K562 (cell line): ENCODE data around the gene EEF1A1. TPM values are rescaled to one million over a fixed set of nuclear protein-coding genes. Genes with fewer than 3 reads are reported as not detected.

Experiments
- AFF1 ChIP-seq, 2 experiments: fragments of 450-650 bp; IDR thresholded peaks; 2 replicates each; pipeline ENCODE4 v1.6.1; 2018; ENCODE audit warnings: mild to moderate bottlenecking in 2 of 2, low read depth in 1 of 2; ENCODE audit not compliant: partially characterized antibody in 2 of 2
- CXXC5 ChIP-seq: fragments of 250-450 bp; sonication (Bioruptor Pico); IDR thresholded peaks from 2 replicates; pipeline ENCODE4 v1.8.0; 2022; ENCODE audit warnings: inconsistent platforms, mild to moderate bottlenecking, moderate library complexity
- HOMEZ ChIP-seq: fragments of 250-450 bp; sonication (Bioruptor Pico); IDR thresholded peaks from 2 replicates; pipeline ENCODE4 v1.4.0; 2020; ENCODE audit warnings: mild to moderate bottlenecking, moderate library complexity
- KLF6 ChIP-seq: fragments of 250-450 bp; sonication (Bioruptor Pico); IDR thresholded peaks from 2 replicates; pipeline ENCODE4 v1.4.0; 2020; ENCODE audit warnings: mild to moderate bottlenecking, moderate library complexity, borderline replicate concordance
- MEF2A ChIP-seq: IDR thresholded peaks from 2 replicates; pipeline ENCODE4 v1.6.1; 2011; ENCODE audit warnings: low read depth, mild to moderate bottlenecking, low read length, moderate library complexity; ENCODE audit not compliant: control insufficient read depth
- PYGO2 ChIP-seq: fragments of 450-650 bp; IDR thresholded peaks from 2 replicates; pipeline ENCODE4 v1.6.1; 2016; ENCODE audit warnings: mild to moderate bottlenecking, missing genetic modification characterization, moderate library complexity, missing compliant biosample characterization
- SETDB1 ChIP-seq: IDR thresholded peaks from one replicate; pipeline ENCODE4 v1.6.1; 2012; ENCODE audit warnings: low read length, control low read depth, inconsistent platforms
- SRSF3 ChIP-seq: fragments of 200-400 bp; formaldehyde crosslinking; IDR thresholded peaks from 2 replicates; pipeline ENCODE4 v1.6.1; 2016; ENCODE audit warnings: mild to moderate bottlenecking, low read length, moderate library complexity; ENCODE audit not compliant: insufficient read depth
- TCFL5 ChIP-seq: fragments of 250-450 bp; sonication (Bioruptor Pico); conservative IDR thresholded peaks from 2 replicates; pipeline ENCODE4 v1.6.1; 2021; ENCODE audit warnings: mild to moderate bottlenecking, moderate library complexity, matching md5 sums
- ZFX ChIP-seq: sonication (generic); formaldehyde crosslinking; IDR thresholded peaks from 2 replicates; pipeline ENCODE4 v1.8.0; 2022; ENCODE audit warnings: mild to moderate bottlenecking, missing genetic modification reagents, moderate library complexity
- ZNF609 ChIP-seq: sonication (generic); formaldehyde crosslinking; IDR thresholded peaks from 2 replicates; pipeline ENCODE4 v1.8.1; 2023; ENCODE audit warnings: missing genetic modification reagents, mild to moderate bottlenecking, borderline replicate concordance
- ZNF644 ChIP-seq: fragments of 200-800 bp; sonication (Bioruptor generic); IDR thresholded peaks from 2 replicates; pipeline ENCODE4 v1.6.1; 2016; ENCODE audit warnings: low read depth, missing genetic modification characterization, missing compliant biosample characterization
- ZNF740 ChIP-seq, 3 experiments: fragments of 200-800 bp in 1 of 3; sonication (Bioruptor generic) in 1 of 3; sonication (generic) in 1 of 3; formaldehyde crosslinking in 1 of 3; IDR thresholded peaks; 2 replicates each; pipeline versions ENCODE4 v1.6.1 to v1.8.0; 2016 to 2022; ENCODE audit warnings: mild to moderate bottlenecking in 2 of 3, missing compliant biosample characterization in 2 of 3, missing genetic modification characterization in 2 of 3, missing genetic modification reagents in 1 of 3
- ZNF75A ChIP-seq: fragments of 450-650 bp; formaldehyde crosslinking; IDR thresholded peaks from 2 replicates; pipeline ENCODE4 v1.4.0; 2020; ENCODE audit warnings: mild to moderate bottlenecking
- polyA plus RNA-seq, 8 experiments: library from polyadenylated mRNA; depleted of rRNA in 4 of 8; stranded (reverse) in 5 of 8; unstranded in 3 of 8; fragments of >200 nt; fragmentation: Nextera tagmentation in 2 of 8; fragmentation: Illumina TruSeq in 1 of 8; extraction: Ambion mirVana in 2 of 8; extraction: Trizol in 1 of 8; gene quantifications; 2 replicates each; pipeline versions ENCODE4 v1.2.1 to v1.2.3, GENCODE V29; 2011 to 2014; ENCODE audit warnings: inconsistent platforms in 1 of 8, missing spikeins in 1 of 8
- total RNA-seq, 7 experiments: library from RNA; depleted of rRNA in 6 of 7; stranded (reverse); fragments of >200 nt in 6 of 7; fragmentation: Illumina TruSeq in 2 of 7; extraction: Trizol in 2 of 7; gene quantifications; 2 replicates each; pipeline versions ENCODE4 v1.2.1 to v1.2.3, GENCODE V29; 2011 to 2021; ENCODE audit warnings: low replicate concordance in 1 of 7

The EEF1A1 gene
- total and polyA plus RNA-seq, 9 of the 15 experiments (the other 6 are each of a cell fraction or from before 2014, with no cell fraction given) = 6,453 to 17,323 (median 11,082) TPM

- TF ChIP-seq ZNF609 (no peak), KLF6 (CRISPR knock-in tag) (no peak), PYGO2 (no peak), SRSF3 (0 out of 2 replicates have a peak, but pooled peaks have one; percentile 11), ZNF644 (tag) (no peak), ZNF740 (CRISPR knock-in tag; IDR thresholded peaks at IDR 0.05) (no peak), ZNF740 (tag; IDR thresholded peaks at IDR 0.05) (no peak), MEF2A (no peak), AFF1 (IDR thresholded peaks at IDR 0.05; ENCODE audit: low read depth in 1 of 2, partially characterized antibody in 2 of 2) (no peak), CXXC5 (CRISPR knock-in tag) (no peak), ZNF75A (CRISPR knock-in tag) (no peak), ZFX (CRISPR knock-in tag) (no peak), SETDB1 (no peak), TCFL5 (CRISPR knock-in tag) (no peak), HOMEZ (no peak)
Observed at GRCh38 chr6:73519926-73520687, 725 bp downstream of the EEF1A1 start (continued).
